HG02852 (cell line): ENCODE data around the gene ARHGAP45.

Experiments
- ATAC-seq: cut with Tn5 transposase; IDR thresholded peaks from one replicate; pipeline ENCODE4 v1.9.1; 2021; ENCODE audit warnings: mild to moderate bottlenecking, moderate library complexity; ENCODE audit not compliant: unreplicated experiment

The ARHGAP45 gene

GRCh38 chr19:1068009-1069001 is 1.3 kb downstream of the ARHGAP45 start:
- ATAC-seq = no peak

GRCh38 chr19:1069009-1069779 is 2.2 kb downstream of the ARHGAP45 start:
- no peak for ATAC-seq

GRCh38 chr19:1070576-1070930 is 3.6 kb downstream of the ARHGAP45 start:
- no peak for ATAC-seq

- ATAC-seq = no peak
Measured at GRCh38 chr19:1070931-1071791, 4.2 kb downstream of the ARHGAP45 start.

- ATAC-seq = no peak
Measured at GRCh38 chr19:1072371-1073015, 5.5 kb downstream of the ARHGAP45 start.

GRCh38 chr19:1073063-1073955 is 6.3 kb downstream of the ARHGAP45 start:
- no peak for ATAC-seq

GRCh38 chr19:1073956-1074517 is 7.1 kb downstream of the ARHGAP45 start:
- ATAC-seq = no peak

GRCh38 chr19:1074544-1075283 is 7.7 kb downstream of the ARHGAP45 start:
- ATAC-seq = peak; percentile 35

GRCh38 chr19:1076046-1076386 is 9.0 kb downstream of the ARHGAP45 start:
- ATAC-seq = no peak

- ATAC-seq = peak; percentile 61
Measured at GRCh38 chr19:1076951-1077350, 10.0 kb downstream of the ARHGAP45 start.

GRCh38 chr19:1079566-1080111 is 12.7 kb downstream of the ARHGAP45 start:
- no peak for ATAC-seq

- no peak for ATAC-seq
Measured at GRCh38 chr19:1080360-1081161, 13.6 kb downstream of the ARHGAP45 start.

- no peak for ATAC-seq
Measured at GRCh38 chr19:1081301-1082164, 14.6 kb downstream of the ARHGAP45 start.

- no peak for ATAC-seq
Measured at GRCh38 chr19:1082165-1082927, 15.4 kb downstream of the ARHGAP45 start.

GRCh38 chr19:1082928-1083816 is 16.2 kb downstream of the ARHGAP45 start:
- no peak for ATAC-seq
